GM19463 (cell line): ENCODE measurements around the gene STX4.

Experiments
- ATAC-seq: cut with Tn5 transposase; IDR thresholded peaks from one replicate; pipeline ENCODE4 v1.9.1; 2021; ENCODE audit warnings: mild to moderate bottlenecking, moderate library complexity; ENCODE audit not compliant: unreplicated experiment

Gene STX4

GRCh38 chr16:31063843-31064611 is 30.7 kb downstream of the STX4 start:
- no peak for ATAC-seq

GRCh38 chr16:31064882-31065461 is 31.6 kb downstream of the STX4 start:
- no peak for ATAC-seq

GRCh38 chr16:31067342-31067741 is 34.0 kb downstream of the STX4 start:
- ATAC-seq = no peak

GRCh38 chr16:31071861-31072260 is 38.5 kb downstream of the STX4 start:
- ATAC-seq = no peak

- ATAC-seq = no peak
Measured at GRCh38 chr16:31072540-31073141, 39.3 kb downstream of the STX4 start.

GRCh38 chr16:31073142-31073969 is 40.0 kb downstream of the STX4 start:
- ATAC-seq = peak; percentile 49

- ATAC-seq = peak; percentile 68
Measured at GRCh38 chr16:31073970-31074813, 40.8 kb downstream of the STX4 start, which contains the start of the genes ZNF646 and ZNF668. Gene ZNF646 (plus strand): TSS chr16:31074422. CDS start chr16:31076325, 1,903 bp downstream. Gene ZNF668 (minus strand): TSS chr16:31074240. CDS start chr16:31064459, 9,781 bp downstream.

GRCh38 chr16:31074814-31075183 is 41.4 kb downstream of the STX4 start:
- ATAC-seq = no peak

- no peak for ATAC-seq
Measured at GRCh38 chr16:31076319-31076718, 43.0 kb downstream of the STX4 start.

- no peak for ATAC-seq
Measured at GRCh38 chr16:31077024-31077423, 43.7 kb downstream of the STX4 start.

GRCh38 chr16:31077592-31078396 is 44.4 kb downstream of the STX4 start:
- ATAC-seq = no peak

- no peak for ATAC-seq
Measured at GRCh38 chr16:31078597-31079341, 45.4 kb downstream of the STX4 start.

GRCh38 chr16:31079342-31079944 is 46.1 kb downstream of the STX4 start:
- no peak for ATAC-seq

- no peak for ATAC-seq
Measured at GRCh38 chr16:31080035-31080629, 46.8 kb downstream of the STX4 start.

- ATAC-seq = no peak
Measured at GRCh38 chr16:31080756-31081419, 47.5 kb downstream of the STX4 start.

GRCh38 chr16:31081428-31082351 is 48.3 kb downstream of the STX4 start:
- no peak for ATAC-seq
